ENCODE measurements around the gene MPPED1.

GRCh38 chr22:43432883-43433415, 21.1 kb downstream of the MPPED1 start:
- no peak for TF ChIP-seq CTCF (IDR thresholded peaks at IDR 0.05)
- no peak for TF ChIP-seq POLR2A (IDR thresholded peaks at IDR 0.05)

All from body of pancreas (tissue), 4 donors.